HG03432 (cell line): ENCODE results near the gene ZNF263.
"Not testable (repeated sequence)": the region's sequence is repeated elsewhere in the genome, so short reads cannot be mapped to it uniquely, and the experiment has no call there.

Experiments
- ATAC-seq: cut with Tn5 transposase; IDR thresholded peaks from one replicate; pipeline ENCODE4 v1.9.1; 2021; ENCODE audit warnings: mild to moderate bottlenecking, moderate library complexity; ENCODE audit not compliant: unreplicated experiment

ZNF263 gene

DNA sequence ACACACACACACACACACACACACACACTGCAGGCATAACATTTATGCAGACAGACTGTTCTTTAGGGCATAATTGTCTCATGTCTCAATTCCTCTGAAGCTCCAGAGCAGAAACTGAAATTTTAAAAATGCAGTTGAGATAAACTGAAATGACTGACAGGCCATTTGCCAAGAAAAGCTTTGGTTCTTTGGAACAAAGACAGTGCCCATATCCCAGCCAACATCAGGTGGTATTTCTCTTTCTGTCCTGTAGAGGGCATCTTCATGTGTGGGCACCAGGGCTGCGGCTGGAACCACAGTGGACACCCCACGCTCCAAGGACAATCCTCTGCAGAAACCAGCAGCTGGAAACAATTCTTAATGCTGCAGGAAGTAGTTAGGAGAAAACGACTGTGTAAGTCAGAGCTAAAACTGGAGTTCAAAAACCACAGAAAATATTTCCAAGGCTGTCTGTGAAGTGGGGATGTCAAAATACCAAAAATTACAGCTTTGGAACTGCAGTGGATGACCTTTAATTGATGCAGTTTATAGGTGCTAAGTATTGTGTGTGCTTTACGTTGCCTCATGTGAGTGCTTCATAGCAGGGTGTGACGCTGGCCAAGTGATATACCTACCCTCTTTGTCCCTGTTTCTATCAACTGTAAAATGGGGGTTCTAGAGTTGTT, 16.3 kb upstream of the ZNF263 start:
- no peak for ATAC-seq

GRCh38 chr16:3268294-3268693, 15.0 kb upstream of the ZNF263 start:
- no peak for ATAC-seq

DNA sequence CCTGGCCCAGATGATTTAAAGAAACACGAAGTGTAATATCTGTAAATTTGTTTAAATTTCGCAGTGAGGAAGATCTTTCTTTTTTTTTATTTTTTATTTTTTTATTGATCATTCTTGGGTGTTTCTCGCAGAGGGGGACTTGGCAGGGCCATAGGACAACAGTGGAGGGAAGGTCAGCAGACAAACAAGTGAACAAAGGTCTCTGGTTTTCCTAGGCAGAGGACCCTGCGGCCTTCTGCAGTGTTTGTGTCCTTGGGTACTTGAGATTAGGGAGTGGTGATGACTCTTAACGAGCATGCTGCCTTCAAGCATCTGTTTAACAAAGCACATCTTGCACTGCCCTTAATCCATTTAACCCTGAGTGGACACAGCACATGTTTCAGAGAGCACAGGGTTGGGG, 12.6 kb upstream of the ZNF263 start:
- not testable (repeated sequence) for ATAC-seq

GRCh38 chr16:3271281-3271680, 12.0 kb upstream of the ZNF263 start:
- ATAC-seq = not testable (repeated sequence)

DNA sequence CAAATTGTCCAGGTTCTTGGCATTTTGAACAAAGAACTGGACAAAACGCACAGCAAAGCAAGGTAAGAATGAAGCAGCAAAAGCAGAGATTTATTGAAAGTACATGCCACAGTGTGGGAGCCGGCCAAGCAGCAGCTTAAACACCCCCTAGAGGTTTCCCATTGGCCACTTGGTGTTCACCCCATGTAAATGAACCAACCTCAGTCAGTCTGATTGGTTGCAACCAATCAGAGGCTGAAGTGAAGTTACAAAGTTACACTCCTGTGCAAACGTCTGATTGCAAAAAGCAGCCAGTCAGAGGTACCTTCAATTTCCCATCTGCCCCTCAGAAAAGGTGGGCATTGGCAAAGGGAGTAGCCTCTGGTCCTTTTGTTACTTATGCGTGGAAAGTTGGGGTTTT, 8.8 kb upstream of the ZNF263 start:
- no peak for ATAC-seq

DNA sequence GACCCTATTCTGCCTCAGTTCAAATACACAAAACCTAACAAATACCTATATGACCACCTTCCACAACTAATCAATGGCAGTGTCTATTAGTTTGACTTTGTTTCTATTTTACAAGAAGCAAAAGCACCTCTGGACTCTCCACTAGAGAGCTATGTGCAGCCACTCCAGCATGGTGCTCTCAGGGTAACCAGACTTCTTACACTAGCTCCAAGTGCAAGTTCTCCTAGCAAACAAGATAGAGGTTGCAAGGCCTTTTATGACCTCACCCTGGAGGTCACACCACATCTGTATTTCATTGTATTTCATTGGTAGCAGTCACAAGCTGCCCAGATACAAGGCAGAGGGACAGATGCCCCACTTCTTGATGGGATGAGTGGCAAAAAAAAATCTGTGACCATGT, 8.3 kb upstream of the ZNF263 start:
- ATAC-seq = no peak

- ATAC-seq = no peak
These were observed 6.6 kb upstream of the ZNF263 start for GRCh38 chr16:3276679-3277078.

GRCh38 chr16:3281222-3281820, 2.0 kb upstream of the ZNF263 start:
- ATAC-seq = no peak

- peak; percentile 31 for ATAC-seq
These were observed 1.1 kb upstream of the ZNF263 start for GRCh38 chr16:3282103-3282729.

DNA sequence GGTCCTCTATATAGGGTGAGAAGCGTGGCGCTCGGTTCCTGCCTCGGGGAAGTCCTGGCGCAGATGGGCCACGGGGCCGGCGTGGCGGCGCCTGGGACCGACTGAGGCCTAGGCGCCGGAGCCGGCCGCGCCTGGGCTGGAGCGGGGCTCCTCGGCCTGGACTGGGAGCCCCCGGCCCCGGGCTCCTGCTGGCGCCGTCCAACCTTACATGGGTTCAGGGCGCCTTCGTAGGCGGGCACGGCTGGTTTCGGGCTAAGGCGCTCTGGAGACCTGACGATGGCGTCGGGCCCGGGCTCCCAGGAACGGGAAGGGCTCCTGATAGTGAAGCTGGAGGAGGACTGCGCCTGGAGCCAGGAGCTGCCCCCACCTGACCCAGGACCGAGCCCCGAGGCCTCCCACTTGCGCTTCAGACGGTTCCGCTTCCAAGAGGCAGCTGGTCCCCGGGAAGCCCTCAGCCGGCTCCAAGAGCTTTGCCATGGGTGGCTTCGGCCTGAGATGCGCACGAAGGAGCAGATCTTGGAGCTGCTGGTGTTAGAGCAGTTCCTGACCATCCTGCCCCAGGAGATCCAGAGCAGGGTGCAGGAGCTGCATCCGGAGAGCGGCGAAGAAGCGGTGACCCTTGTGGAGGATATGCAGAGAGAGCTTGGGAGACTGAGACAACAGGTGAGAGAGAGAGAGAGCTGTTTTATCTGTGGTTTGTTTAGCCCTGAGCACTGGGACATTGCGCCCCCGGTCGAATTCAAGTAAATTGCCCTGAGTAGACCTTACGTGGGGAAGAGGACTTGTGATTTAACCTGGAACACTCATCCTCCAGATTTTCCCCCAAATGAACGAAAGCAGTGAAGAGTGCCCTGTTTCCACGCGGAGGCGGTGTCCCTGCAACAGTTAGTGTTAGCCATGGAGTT, 504 bp downstream of the ZNF263 start:
- no peak for ATAC-seq

GRCh38 chr16:3285131-3285530, 1.8 kb downstream of the ZNF263 start:
- no peak for ATAC-seq

DNA sequence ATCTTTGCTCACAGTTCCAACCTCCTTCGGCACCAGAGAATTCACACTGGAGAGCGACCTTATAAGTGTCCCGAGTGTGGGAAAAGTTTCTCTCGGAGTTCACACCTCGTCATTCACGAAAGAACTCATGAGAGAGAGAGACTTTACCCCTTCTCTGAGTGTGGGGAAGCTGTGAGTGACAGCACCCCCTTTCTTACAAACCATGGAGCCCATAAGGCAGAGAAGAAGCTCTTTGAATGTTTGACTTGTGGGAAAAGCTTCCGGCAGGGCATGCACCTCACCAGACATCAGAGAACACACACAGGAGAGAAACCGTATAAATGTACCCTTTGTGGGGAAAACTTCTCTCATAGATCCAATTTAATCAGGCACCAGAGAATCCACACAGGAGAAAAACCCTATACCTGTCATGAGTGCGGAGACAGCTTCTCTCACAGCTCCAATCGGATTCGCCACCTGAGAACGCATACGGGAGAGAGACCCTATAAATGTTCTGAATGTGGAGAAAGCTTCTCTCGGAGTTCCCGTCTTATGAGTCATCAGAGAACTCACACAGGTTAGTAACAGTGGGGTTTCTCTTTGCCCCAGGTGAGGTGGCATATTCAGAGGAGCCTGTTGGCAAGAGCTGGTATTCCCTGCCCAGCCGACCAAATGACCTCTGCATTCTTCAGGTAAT, 6.8 kb downstream of the ZNF263 start:
- ATAC-seq = no peak

DNA sequence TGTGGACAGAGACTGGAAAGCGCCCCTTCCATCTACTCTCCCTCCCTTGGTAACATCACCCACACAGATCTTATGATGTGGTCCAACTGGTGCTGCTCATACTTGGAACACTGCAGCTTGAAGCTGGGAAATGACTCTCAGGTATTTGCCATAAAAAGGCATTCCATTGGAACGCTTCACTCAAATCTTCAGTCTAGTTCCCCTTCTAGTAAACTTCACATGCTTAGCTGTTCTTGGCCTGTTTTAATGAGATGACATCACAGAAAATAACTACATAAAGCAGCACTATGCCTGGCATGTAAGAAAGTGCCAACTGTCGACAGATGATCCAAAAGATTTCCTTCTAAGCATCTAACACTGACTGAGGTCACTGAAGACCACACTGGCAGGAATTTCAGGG, 9.3 kb downstream of the ZNF263 start:
- ATAC-seq = no peak

DNA sequence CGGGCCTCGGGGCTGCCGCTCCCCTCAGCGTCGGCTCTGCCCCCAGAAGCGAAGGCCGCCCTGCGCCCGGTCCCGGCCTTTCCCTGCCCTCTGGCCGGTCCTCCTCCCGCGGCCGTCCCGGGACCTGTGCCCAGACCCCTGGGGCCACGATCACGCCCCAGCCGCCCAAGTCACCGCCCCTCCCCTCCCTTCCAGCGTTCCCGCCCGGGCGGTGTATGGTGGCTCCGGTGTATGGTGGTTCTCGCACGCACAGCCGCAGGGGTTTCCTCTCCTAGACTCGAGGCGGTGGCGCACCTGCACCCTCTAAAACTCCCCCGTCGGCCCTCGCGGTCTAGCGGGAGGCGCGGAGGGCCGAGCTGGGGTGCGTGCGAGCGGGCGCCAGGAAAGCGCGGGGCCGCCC, 11.9 kb downstream of the ZNF263 start:
- no peak for ATAC-seq

DNA sequence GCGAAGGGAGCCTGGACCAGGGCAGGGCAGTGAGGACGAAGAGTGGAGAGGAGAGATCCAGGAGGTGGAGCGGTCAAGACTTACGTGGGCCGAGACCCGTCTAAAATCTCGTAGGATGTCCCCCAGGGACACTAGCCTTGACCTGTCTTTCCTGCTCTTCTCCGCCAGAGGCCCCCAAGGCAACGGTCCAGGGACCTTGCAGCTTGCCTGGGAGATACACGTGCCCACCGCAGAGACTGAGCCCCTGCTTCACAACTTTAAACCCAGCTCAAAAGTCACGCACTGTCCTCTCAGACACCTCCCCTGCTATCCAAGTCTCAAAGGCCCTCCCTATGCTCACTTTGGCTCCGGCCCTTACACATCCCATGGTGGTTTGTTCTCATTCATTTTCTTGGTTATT, 12.5 kb downstream of the ZNF263 start:
- ATAC-seq = no peak

DNA sequence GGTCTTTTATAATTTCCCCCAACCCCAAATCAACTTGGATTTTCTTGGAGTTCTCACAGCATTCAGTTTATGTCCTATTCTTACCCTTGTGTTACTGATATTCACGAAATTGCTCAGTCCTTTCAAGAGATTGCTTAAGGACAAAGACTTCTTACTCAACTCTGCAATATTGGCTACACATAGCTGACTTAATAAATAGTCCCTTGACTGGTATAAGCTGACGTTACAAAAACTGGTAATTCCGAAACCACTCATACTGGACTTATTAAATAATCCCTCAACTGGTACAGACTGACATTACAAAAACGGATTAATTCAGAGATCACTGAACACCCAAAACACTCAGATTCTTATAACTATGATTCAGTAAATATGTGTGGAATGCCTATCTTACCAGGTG, 21.1 kb downstream of the ZNF263 start:
- no peak for ATAC-seq

DNA sequence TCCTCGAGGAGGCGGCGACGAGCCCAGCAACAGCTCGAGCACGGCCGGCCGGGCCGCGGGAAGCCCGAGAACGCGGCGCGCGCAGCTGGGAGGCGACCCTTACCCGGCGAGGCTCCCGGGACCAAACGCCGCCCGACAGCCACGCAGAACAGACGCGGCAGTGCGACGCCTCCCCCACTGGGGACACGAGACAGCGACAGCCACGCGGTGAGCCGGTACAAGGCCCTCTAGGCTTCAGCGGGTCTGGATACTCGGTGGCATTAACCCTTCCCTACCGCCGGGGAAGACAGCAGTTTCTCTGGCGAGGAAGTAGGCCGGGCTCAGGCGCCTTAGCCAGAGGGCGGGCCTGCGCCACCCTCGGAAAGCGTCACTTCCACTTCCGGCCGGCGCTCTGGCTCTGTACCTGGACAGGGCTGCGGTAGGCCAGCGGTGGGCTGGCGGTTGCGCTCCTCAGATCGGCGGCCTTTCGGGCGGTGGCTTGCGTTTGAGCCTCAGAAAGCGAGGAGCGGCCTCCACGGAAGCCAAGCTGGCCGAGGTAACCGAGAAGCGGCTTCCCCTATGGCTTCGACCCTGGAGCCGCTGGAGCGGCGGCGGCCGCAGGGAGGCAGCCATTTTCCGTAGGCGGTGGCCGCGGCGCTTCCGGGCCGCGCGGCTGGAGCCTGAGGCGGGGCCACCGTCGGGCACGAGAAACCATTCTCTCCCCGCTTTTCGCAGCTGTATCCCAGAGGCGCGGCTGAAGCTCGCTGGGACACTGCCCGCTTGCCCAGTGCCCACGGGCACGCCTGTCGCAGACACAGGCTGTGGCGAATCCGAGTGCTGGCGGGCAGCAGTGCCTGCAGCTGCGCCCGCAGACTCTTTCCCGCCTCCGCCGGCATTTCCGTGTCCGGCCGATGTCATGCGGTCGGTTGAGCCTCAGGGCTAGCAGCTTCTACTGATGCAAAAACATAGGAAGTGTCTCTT, 22.1 kb downstream of the ZNF263 start, which contains the start of the genes TIGD7 and ZNF75A:
Gene TIGD7 (minus strand): TSS at position 322 of the 960 bp plus-strand sequence. CDS start 4,816 bp downstream, outside the sequence.
Gene ZNF75A (plus strand): TSS at position 389 of the 960 bp plus-strand sequence. CDS start 2,932 bp downstream, outside the sequence.
- ATAC-seq = peak; percentile 95

GRCh38 chr16:3306078-3306477, 22.8 kb downstream of the ZNF263 start:
- ATAC-seq = no peak

- ATAC-seq = no peak
These were observed 28.2 kb downstream of the ZNF263 start for GRCh38 chr16:3311496-3311895.
